HepG2 (cell line): ENCODE data around the gene GRK4. TPM values are rescaled to one million over a fixed set of nuclear protein-coding genes. Genes with fewer than 3 reads are reported as not detected.
A peak's percentile ranks its signal among the peaks of the same experiment; 100 is the strongest.

ENCODE experiments used
- BCL6 ChIP-seq: IDR thresholded peaks from 2 replicates; pipeline ENCODE4 v1.6.1; 2016; ENCODE audit warnings: missing genetic modification reagents, missing compliant biosample characterization
- FOXA3 ChIP-seq: IDR thresholded peaks from 2 replicates; pipeline ENCODE4 v1.6.1; 2016; ENCODE audit warnings: missing genetic modification reagents, missing compliant biosample characterization
- GABPB1 ChIP-seq: IDR thresholded peaks from 2 replicates; pipeline ENCODE4 v1.6.1; 2016; ENCODE audit warnings: mild to moderate bottlenecking, missing genetic modification reagents, moderate library complexity, missing compliant biosample characterization
- HOXD1 ChIP-seq: sonication (generic); formaldehyde crosslinking; IDR thresholded peaks from 2 replicates; pipeline ENCODE4 v1.5.0; 2020; ENCODE audit warnings: missing genetic modification reagents
- NRL ChIP-seq: sonication (generic); formaldehyde crosslinking; IDR thresholded peaks from 2 replicates; pipeline ENCODE4 v1.5.0; 2020; ENCODE audit warnings: missing genetic modification reagents, mild to moderate bottlenecking, moderate library complexity, borderline replicate concordance
- RARG ChIP-seq: sonication (generic); formaldehyde crosslinking; IDR thresholded peaks from 2 replicates; pipeline ENCODE4 v1.4.0; 2020; ENCODE audit warnings: low read depth, mild to moderate bottlenecking, missing genetic modification reagents
- SIN3A ChIP-seq: IDR thresholded peaks from 2 replicates; pipeline ENCODE4 v1.6.1; 2011; ENCODE audit warnings: low read depth, mild to moderate bottlenecking, control low read depth, low read length, borderline replicate concordance
- ZNF564 ChIP-seq: sonication (generic); formaldehyde crosslinking; IDR thresholded peaks from 2 replicates; pipeline ENCODE4 v1.8.1; 2023; ENCODE audit warnings: mild to moderate bottlenecking, missing genetic modification reagents
- ZNF574 ChIP-seq: sonication (generic); formaldehyde crosslinking; IDR thresholded peaks from 2 replicates; pipeline ENCODE4 v1.4.0; 2020; ENCODE audit warnings: missing genetic modification reagents
- ZNF609 ChIP-seq: sonication (generic); formaldehyde crosslinking; IDR thresholded peaks from 2 replicates; pipeline ENCODE4 v1.4.0; 2020; ENCODE audit warnings: mild to moderate bottlenecking, missing genetic modification reagents, borderline replicate concordance
- ZNF83 ChIP-seq: sonication (generic); formaldehyde crosslinking; IDR thresholded peaks from 2 replicates; pipeline ENCODE4 v1.4.0; 2020; ENCODE audit warnings: missing genetic modification reagents, mild to moderate bottlenecking, borderline replicate concordance
- ZNF839 ChIP-seq: sonication (generic); formaldehyde crosslinking; IDR thresholded peaks from 2 replicates; pipeline ENCODE4 v1.4.0; 2020; ENCODE audit warnings: missing genetic modification reagents, mild to moderate bottlenecking, borderline replicate concordance
- polyA plus RNA-seq, 8 experiments: library from polyadenylated mRNA; depleted of rRNA in 3 of 8; stranded (reverse) in 7 of 8; unstranded in 1 of 8; fragments of >200 nt; fragmentation: Illumina TruSeq in 4 of 8; extraction: Trizol in 4 of 8; gene quantifications; 2 replicates each; pipeline versions ENCODE4 v1.2.1 to v1.2.3, GENCODE V29; 2011 to 2016; ENCODE audit warnings: low read depth in 4 of 8, missing spikeins in 1 of 8, mixed read lengths in 1 of 8; ENCODE audit not compliant: insufficient read depth in 1 of 8
- total RNA-seq, 5 experiments: library from RNA; depleted of rRNA; stranded (reverse); fragments of >200 nt; fragmentation: Illumina TruSeq; extraction: Trizol; gene quantifications; 2 replicates each; pipeline ENCODE4 v1.2.3, GENCODE V29; 2016; ENCODE audit warnings: low read depth in 1 of 5
- TF ChIP-seq, protein P1 (sequence below): sonication (generic); formaldehyde crosslinking; IDR thresholded peaks from 2 replicates; pipeline ENCODE4 v1.4.0; 2020; ENCODE audit warnings: missing genetic modification reagents, mild to moderate bottlenecking, borderline replicate concordance
- TF ChIP-seq, protein P2 (sequence below): sonication (generic); formaldehyde crosslinking; IDR thresholded peaks from 2 replicates; pipeline ENCODE4 v1.8.1; 2022; ENCODE audit warnings: low read depth, mild to moderate bottlenecking, missing genetic modification reagents

GRK4 gene
- total and polyA plus RNA-seq, 2 of the 13 experiments (the other 11 are each of a cell fraction or from before 2014, with no cell fraction given): 1.8 to 2.0 TPM

- TF ChIP-seq, protein P1, sequence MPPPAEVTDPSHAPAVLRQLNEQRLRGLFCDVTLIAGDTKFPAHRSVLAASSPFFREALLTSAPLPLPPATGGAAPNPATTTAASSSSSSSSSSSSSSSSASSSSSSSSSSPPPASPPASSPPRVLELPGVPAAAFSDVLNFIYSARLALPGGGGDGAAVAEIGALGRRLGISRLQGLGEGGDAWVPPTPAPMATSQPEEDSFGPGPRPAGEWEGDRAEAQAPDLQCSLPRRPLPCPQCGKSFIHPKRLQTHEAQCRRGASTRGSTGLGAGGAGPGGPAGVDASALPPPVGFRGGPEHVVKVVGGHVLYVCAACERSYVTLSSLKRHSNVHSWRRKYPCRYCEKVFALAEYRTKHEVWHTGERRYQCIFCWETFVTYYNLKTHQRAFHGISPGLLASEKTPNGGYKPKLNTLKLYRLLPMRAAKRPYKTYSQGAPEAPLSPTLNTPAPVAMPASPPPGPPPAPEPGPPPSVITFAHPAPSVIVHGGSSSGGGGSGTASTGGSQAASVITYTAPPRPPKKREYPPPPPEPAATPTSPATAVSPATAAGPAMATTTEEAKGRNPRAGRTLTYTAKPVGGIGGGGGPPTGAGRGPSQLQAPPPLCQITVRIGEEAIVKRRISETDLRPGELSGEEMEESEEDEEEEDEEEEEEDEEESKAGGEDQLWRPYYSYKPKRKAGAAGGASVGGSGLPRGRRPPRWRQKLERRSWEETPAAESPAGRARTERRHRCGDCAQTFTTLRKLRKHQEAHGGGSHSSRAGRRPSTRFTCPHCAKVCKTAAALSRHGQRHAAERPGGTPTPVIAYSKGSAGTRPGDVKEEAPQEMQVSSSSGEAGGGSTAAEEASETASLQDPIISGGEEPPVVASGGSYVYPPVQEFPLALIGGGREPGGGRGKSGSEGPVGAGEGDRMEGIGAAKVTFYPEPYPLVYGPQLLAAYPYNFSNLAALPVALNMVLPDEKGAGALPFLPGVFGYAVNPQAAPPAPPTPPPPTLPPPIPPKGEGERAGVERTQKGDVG (CRISPR knock-in tag): peak; percentile 66; the same call in 1 of the 2 replicates
- TF ChIP-seq GABPB1 (CRISPR knock-in tag): peak; percentile 63
- 0 out of 2 replicates have a peak, but pooled peaks have one; percentile 29 for TF ChIP-seq HOXD1
- peak; percentile 79 for TF ChIP-seq ZNF574
- no peak for TF ChIP-seq RARG (CRISPR knock-in tag)
- TF ChIP-seq, protein P2, sequence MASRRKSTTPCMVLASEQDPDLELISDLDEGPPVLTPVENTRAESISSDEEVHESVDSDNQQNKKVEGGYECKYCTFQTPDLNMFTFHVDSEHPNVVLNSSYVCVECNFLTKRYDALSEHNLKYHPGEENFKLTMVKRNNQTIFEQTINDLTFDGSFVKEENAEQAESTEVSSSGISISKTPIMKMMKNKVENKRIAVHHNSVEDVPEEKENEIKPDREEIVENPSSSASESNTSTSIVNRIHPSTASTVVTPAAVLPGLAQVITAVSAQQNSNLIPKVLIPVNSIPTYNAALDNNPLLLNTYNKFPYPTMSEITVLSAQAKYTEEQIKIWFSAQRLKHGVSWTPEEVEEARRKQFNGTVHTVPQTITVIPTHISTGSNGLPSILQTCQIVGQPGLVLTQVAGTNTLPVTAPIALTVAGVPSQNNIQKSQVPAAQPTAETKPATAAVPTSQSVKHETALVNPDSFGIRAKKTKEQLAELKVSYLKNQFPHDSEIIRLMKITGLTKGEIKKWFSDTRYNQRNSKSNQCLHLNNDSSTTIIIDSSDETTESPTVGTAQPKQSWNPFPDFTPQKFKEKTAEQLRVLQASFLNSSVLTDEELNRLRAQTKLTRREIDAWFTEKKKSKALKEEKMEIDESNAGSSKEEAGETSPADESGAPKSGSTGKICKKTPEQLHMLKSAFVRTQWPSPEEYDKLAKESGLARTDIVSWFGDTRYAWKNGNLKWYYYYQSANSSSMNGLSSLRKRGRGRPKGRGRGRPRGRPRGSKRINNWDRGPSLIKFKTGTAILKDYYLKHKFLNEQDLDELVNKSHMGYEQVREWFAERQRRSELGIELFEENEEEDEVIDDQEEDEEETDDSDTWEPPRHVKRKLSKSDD (CRISPR knock-in tag): 0 out of 2 replicates have a peak, but pooled peaks have one; percentile 36
- TF ChIP-seq ZNF839 (CRISPR knock-in tag): no peak; the same call in 1 of the 2 replicates
- TF ChIP-seq FOXA3 (CRISPR knock-in tag): peak; percentile 78
- peak; percentile 89 for TF ChIP-seq NRL
- peak; percentile 97 for TF ChIP-seq BCL6 (CRISPR knock-in tag)
- TF ChIP-seq SIN3A: peak; percentile 66; the same call in 1 of the 2 replicates
- no peak for TF ChIP-seq ZNF83 (CRISPR knock-in tag)
- TF ChIP-seq ZNF564 (CRISPR knock-in tag): 0 out of 2 replicates have a peak, but pooled peaks have one; percentile 51
- TF ChIP-seq ZNF609 (CRISPR knock-in tag): peak; percentile 90
Observed at GRCh38 chr4:2937146-2937857, 26.1 kb upstream of the GRK4 start (continued).
